G401.6 (cell line): Measurements from ENCODE around the gene CCN2.
"Not testable (repeated sequence)": the region's sequence is repeated elsewhere in the genome, so short reads cannot be mapped to it uniquely, and the experiment has no call there.

Experiments
- FAIRE-seq: peaks from 2 replicates; lab custom pipeline; 2012; peaks lifted over from hg19 to GRCh38; lab: Jason Lieb, UNC

Gene CCN2

DNA sequence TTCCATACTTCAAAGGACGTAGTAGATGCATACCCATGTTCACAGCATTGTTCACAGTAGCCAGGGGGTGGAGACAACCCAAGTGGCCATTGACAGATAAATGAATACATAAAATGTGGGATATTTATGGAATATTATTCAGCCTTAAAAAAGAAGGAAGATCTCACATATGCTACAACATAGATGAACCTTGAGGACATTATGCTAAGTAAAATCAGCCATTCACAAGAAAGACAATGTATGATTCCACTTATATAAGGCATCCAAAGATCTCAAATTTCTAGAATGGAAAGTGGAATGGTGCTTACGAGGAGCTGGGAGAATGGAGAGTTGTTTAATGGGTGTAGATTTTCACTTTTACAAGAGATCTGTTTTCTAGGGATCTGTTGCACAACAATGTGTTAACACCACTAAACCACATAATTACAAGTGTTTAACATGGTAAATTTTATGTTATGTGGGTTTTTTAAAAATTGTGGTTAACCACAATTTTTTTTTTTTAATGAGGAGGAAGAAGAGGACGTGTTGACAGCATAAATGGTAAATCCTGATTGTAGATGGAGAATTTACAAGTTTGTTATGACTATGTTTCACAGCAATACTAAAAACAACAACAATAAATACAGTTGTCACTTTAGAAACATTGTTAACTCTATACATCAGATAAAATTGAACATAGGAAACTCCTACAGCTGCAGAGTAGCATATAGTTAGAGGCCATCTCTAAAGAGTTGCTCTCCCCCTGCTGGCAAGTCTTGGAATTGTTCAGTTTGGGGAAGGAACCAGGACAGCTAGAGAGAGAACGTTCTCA is 41.6 kb downstream of the CCN2 start:
- FAIRE-seq: peak; percentile 95

DNA sequence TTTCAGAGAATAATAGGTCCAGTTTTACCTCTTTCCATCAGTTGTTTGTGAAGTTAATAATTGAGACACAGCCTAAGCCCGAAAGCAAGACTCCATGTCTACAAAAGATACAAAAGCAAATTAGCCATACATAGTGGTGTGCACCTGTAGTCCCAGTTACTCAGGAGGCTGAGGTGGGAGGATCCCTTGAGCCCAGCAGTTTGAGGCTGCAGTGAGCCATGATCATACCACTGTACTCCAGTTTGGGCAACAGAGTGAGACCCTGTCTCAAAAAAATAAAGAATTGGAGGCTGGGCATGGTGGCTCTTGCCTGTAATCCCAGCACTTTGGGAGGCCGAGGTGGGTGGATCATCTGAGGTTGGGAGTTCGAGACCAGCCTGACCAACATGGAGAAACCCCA is 42.4 kb downstream of the CCN2 start:
- FAIRE-seq: not testable (repeated sequence)

DNA sequence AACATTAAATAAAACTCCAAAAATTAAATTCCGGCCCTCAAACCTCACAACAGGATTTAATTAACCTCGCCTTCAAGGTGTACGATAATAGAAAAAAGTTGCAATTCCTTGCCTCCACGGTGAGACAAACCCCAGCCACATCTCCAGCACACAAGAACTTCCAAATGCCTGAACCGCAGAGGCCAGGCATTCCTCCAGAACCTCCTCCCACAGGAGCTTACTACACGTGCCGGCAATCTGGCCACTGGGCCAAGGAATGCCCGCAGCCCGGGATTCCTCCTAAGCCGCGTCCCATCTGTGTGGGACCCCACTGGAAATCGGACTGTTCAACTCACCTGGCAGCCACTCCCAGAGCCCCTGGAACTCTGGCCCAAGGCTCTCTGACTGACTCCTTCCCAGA is 47.4 kb downstream of the CCN2 start:
- not testable (repeated sequence) for FAIRE-seq

DNA sequence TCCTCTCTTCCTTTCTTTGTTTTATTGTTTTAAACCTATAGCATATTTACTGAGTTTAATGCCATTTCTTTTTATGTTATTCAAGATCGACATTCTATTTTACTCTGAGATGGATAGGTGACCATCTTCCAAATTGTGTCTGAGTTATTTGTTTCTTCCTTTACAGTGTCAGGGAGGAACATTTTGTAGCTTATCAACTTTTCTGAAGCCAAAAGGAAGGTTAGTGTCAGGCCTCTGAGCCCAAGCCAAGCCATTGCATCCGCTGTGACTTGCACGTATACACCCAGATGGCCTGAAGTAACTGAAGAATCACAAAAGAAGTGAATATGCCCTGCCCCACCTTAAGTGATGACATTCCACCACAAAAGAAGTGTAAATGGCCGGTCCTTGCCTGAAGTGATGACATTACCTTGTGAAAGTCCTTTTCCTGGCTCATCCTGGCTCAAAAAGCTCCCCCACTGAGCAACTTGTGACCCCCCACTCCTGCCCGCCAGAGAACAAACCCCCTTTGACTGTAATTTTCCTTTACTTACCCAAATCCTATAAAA is 49.8 kb downstream of the CCN2 start:
- not testable (repeated sequence) for FAIRE-seq

DNA sequence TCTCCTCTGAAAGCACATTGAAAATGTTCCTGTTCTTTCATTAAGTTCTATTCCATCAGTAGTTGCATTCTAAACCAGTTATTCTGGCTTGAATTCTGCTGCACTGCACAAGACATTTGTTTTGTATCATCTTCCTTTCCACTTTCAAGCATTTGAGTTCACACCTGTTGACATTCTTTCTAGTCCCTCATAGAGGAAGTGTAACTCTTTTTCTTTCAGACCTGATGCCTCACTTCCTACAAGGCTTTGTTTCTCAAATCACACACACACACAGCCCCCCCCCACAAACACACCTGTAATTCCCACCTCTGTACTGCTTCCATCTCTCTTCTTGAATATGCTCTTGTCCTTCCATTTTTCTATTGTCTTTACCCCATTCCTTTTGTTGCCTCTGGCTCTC is 50.9 kb downstream of the CCN2 start:
- FAIRE-seq: no peak

DNA sequence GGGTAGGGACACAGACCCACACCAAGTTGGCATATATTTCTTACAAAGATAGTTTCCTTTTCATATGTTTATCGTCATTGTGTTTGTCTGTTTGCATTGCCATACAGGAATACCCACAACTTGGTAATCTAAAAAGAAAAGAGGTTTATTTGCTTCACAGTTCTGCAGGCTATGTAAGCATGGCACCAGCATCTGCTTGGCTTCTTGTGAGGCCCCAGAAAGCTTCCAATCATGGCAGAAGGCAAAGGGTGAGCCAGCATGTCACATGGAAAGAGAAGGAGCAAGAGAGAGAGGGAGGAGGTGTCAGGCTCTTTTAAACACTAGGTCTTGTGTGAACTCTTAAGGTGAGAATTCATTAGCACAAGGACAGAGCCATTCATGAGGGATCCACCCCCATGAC is 52.5 kb downstream of the CCN2 start:
- FAIRE-seq: no peak
